Measurements from ENCODE around the gene TRABD.

DNA sequence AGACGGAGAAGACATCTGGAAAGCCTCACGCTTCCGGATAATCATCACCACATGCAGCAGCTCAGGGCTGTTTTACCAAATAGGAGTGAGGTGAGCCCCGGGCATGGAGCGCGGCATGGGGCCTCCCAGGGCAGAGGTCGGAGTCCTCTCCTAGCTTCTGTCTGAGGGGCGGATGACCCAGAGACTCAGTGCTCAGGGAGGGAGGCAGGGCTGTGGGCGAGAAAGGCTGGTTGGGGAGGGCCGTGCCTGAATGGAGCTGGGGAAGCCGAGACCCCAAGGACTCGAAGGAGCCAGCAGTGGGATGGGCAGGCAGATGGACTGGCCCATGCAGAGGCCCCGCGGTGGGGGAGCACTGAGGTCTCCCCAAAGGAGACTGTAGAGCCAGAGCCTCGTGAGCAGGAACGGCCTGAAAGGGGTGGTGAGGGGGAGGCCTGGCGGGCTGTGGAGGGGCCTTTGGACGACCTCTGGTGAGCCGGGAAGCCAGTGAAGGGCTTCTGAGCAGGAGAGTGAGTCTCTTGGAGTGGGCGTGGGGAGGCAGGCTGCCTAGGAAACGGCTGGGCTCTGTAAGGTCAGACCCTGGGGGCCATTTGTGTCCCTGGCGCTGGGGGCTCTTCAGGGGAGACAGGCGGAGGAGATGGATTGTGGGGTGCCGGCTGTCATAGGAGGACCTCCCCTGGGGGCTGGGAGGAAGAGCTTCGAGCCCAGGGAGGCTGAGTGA lies 39.8 kb upstream of the TRABD start:
- TF ChIP-seq, protein P1, sequence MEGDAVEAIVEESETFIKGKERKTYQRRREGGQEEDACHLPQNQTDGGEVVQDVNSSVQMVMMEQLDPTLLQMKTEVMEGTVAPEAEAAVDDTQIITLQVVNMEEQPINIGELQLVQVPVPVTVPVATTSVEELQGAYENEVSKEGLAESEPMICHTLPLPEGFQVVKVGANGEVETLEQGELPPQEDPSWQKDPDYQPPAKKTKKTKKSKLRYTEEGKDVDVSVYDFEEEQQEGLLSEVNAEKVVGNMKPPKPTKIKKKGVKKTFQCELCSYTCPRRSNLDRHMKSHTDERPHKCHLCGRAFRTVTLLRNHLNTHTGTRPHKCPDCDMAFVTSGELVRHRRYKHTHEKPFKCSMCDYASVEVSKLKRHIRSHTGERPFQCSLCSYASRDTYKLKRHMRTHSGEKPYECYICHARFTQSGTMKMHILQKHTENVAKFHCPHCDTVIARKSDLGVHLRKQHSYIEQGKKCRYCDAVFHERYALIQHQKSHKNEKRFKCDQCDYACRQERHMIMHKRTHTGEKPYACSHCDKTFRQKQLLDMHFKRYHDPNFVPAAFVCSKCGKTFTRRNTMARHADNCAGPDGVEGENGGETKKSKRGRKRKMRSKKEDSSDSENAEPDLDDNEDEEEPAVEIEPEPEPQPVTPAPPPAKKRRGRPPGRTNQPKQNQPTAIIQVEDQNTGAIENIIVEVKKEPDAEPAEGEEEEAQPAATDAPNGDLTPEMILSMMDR (IDR thresholded peaks at IDR 0.05; ENCODE audit: low read length): no peak
- TF ChIP-seq EZH2phosphoT487 (IDR thresholded peaks at IDR 0.05; ENCODE audit: low read length) (no peak), EZH2 (optimal IDR thresholded peaks at IDR 0.05; ENCODE audit: low read depth, low read length) (no peak)
